ENCODE results near the gene SPATA16. TPM values are rescaled to one million over a fixed set of nuclear protein-coding genes. Genes with fewer than 3 reads are reported as not detected.

Gene SPATA16
- polyA plus RNA-seq, 3 donors, result not detected

DNA sequence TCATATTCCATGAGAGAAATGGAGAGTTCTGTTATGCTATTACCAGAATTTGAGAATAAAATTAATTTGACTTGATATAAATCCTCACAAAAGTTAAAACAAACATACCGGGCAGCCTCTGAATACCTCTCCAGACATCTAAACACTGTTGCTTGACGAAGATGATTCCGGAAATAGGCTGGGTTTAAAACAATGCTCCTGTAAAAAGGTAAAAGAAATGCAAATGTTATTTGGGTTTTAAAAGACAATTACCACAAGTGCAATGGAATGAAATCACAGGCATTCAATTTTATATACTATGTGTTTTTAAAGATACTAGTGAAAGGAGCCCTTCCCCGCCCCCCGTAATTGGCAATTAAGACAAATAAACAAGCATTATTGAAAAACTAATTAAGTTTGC is 121.7 kb downstream of the SPATA16 start:
- 89 to 95% (median 91%) methylated on average over 5 of the region's 5 CpGs for WGBS, 3 donors

DNA sequence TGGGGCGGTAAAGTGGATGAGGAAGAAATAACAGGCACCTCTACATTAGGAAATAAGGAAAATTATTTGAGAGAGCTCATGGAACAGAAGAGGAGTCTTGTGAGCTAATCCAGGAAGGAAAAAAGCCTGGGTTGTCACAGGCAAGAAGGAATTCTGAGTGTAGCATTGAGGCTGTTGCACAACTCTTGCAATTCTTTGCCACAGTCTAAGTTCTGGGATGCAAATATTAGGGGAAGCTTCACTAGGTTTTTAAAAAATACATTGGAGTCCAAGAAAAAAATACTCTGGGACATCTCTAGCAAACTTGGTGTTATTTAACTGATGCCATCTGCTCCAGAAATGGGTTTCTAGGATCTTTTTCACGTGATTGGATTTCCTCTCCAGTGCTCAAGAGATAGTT is 122.3 kb downstream of the SPATA16 start:
- H3K27ac ChIP-seq (ENCODE audit: low read depth, low read length), result no peak overlapping the region
- 69 to 73% (median 72%) methylated on average over 2 of the region's 2 CpGs for WGBS, 3 donors

More for the DNA sequence above, 121.7 kb downstream of the SPATA16 start:
- no peak overlapping the region for H3K27ac ChIP-seq (ENCODE audit: low read depth, low read length)

DNA sequence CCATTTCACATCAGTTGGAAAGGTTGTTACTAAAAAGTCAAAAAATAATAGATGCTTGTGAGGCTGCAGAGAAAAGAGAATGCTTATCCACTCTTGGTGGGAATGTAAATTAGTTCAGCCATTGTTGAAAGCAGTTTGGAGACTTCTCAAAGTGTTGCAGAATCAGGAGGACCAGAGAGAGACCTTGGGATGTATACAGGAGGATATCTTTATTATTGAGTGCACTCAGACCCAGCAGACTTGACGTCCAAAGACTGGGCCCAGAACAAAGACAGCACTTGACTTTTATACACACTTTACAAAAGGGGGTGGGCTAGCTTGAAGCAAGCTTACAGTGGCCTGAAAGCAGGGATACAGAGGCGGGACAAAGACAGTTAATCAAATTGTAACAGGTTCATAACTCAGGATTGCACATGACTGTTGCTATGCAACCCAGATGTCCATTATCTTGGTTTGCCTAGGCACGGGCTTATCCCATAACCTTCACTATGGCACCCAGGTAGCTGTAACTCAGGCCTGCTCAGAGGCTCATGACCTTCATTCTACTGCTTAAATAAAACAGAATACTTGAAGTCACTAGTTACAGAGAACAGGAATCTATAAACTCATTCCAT is 127.7 kb downstream of the SPATA16 start:
- no peak overlapping the region for H3K27ac ChIP-seq (ENCODE audit: low read depth, low read length)
- 52 to 69% (median 54%) methylated on average over 3 of the region's 3 CpGs for WGBS, 3 donors

- 97 to 98% (median 97%) methylated on average over 6 of the region's 6 CpGs for WGBS, 3 donors
- no peak overlapping the region for H3K27ac ChIP-seq (ENCODE audit: low read depth, low read length)
These were observed 131.6 kb downstream of the SPATA16 start for GRCh38 chr3:173009410-173009809.

GRCh38 chr3:173008978-173009377 is 132.1 kb downstream of the SPATA16 start:
- H3K27ac ChIP-seq (ENCODE audit: low read depth, low read length), result no peak overlapping the region
- WGBS, 3 donors, result 84 to 92% (median 88%) methylated on average over 3 of the region's 3 CpGs

DNA sequence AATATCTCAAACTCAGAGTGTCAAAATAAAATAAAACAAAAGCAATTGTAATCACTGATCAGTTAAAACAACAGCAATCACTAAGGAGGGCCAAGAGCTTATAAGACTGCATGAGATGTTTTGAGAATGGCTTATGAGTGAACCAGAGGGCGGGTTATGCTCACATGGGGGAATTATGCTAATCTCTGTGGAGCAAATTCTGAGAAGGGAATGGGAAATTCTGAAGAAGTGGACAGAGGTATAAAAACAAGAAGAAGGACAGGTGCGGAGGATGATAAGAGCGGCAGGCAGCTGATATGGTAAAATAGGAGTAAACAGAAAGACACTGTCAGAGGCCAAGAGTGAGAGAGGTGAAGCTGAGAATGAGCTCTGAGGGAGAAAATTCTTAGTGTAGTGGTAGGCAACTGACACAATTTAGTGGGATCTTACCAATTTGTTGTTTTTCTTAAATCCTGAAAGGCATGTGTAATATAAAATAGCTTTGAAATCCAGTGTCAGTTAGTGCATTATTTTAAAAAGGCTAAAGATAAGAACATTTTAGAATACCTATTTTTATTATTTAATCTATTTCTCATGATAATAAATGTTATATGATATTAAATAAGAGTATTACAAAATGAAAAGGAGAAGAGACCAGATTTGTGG is 133.8 kb downstream of the SPATA16 start:
- H3K27ac ChIP-seq (ENCODE audit: low read depth, low read length), result no peak overlapping the region
- 40 to 72% (median 69%) methylated on average over 3 of the region's 3 CpGs for WGBS, 3 donors

DNA sequence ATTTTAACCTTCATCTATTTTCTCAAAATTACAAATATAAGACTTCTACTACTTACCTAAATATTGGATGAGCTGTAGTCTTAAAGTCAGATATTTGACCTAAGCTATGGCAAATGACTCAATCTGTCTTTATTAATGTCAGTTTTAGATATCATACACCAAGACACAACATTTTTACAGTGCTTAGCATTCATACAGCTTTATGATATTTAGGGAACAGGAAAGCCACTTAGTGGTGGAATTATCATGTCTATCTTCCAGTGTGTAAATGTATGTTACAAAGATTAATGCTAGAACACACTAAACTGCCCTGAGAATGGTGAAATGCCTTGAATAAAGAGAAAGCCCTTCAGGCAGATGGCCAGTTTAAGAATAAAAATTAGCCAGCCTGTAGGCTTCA is 135.0 kb downstream of the SPATA16 start:
- H3K27ac ChIP-seq (ENCODE audit: low read depth, low read length), result no peak overlapping the region

- H3K27ac ChIP-seq (ENCODE audit: low read depth, low read length), result no peak overlapping the region
- WGBS, 3 donors, result 77 to 87% (median 84%) methylated on average over 6 of the region's 6 CpGs
These were observed 136.4 kb downstream of the SPATA16 start for GRCh38 chr3:173004681-173005080.

- H3K27ac ChIP-seq (ENCODE audit: low read depth, low read length), result no peak overlapping the region
- WGBS, 3 donors, result 77 to 86% (median 79%) methylated on average over 3 of the region's 3 CpGs
These were observed 137.1 kb downstream of the SPATA16 start for GRCh38 chr3:173003956-173004355.

- no peak overlapping the region for H3K27ac ChIP-seq (ENCODE audit: low read depth, low read length)
- 67 to 95% (median 82%) methylated on average over 2 of the region's 2 CpGs for WGBS, 3 donors
These were observed 137.6 kb downstream of the SPATA16 start for GRCh38 chr3:173003471-173003870.

GRCh38 chr3:173001622-173002021 is 139.4 kb downstream of the SPATA16 start:
- no peak overlapping the region for H3K27ac ChIP-seq (ENCODE audit: low read depth, low read length)

- no peak overlapping the region for H3K27ac ChIP-seq (ENCODE audit: low read depth, low read length)
These were observed 140.5 kb downstream of the SPATA16 start for GRCh38 chr3:173000553-173000952.

DNA sequence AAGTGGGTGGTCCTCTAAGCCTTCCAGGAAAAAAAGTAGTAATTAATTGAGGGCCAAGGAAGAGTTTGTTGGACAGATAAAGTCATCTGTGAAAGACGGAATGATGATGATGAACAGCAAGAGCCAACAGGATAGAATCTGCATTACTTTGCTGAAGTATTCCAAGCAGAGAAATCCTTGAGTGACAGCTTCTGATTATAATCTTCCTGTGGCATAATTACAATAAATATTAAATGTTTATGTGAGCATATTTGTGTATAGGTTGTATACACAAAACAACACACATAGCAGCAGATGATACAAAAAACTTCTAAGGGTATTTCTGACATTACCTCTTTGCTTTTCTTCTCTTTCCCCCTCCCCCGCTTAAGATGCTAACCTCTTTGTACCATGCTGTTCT is 147.6 kb downstream of the SPATA16 start:
- WGBS, 3 donors, result 81 to 86% (median 83%) methylated on average over 2 of the region's 2 CpGs
- H3K27ac ChIP-seq (ENCODE audit: low read depth, low read length), result no peak overlapping the region

DNA sequence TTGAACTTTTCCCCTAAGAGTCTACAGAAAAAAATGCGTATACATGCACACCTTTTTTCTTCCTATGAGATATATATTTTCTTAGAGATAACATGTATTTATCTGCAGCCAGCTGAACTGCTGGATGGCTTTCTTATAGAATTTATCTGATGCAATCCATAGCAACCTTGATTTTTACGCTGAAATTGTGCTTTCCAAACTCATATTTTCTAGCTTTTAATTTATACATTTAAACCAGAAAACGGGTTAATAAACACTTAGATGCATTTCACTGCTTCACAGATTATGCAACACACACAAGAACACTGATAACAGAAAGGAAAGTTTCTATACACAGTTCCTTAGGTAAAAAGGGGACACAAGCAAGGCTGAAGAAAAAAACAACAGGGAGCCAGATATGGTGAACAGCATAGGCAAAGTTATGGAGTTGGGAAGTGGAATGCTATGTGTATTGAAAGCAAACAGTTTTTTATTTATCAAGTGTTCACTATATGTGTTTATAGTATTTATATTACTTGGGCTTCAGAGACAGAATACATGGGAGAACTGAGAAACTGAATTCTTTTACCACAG is 149.5 kb downstream of the SPATA16 start:
- H3K27ac ChIP-seq (ENCODE audit: low read depth, low read length), result no peak overlapping the region
- 48 to 78% (median 78%) methylated on average over 3 of the region's 3 CpGs for WGBS, 3 donors

DNA sequence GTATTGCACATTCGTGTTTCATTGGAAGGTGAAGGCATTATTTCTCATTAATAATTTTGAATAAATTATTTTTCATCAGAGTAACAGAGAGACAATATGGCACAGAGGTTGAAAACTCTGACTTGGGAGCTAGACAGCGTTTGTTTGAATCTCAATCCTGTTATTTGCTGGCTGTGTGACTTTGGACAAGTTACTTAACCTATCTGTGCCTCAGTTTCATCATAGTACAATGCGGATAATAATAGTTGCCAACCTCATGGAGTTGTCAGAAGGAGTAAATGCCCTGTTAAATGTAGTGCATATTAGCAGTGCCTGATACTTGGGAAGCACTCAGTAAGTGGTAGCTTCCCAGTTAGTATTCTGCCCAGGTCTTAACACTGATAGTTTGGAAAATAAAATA is 151.7 kb downstream of the SPATA16 start:
- 81 to 91% (median 89%) methylated on average over 3 of the region's 3 CpGs for WGBS, 3 donors

GRCh38 chr3:172987273-172987672 is 153.8 kb downstream of the SPATA16 start:
- no peak overlapping the region for H3K27ac ChIP-seq (ENCODE audit: low read depth, low read length)
- WGBS, 3 donors, result 49 to 59% (median 52%) methylated on average over 3 of the region's 3 CpGs

More for the DNA sequence above, 151.7 kb downstream of the SPATA16 start:
- no peak overlapping the region for H3K27ac ChIP-seq (ENCODE audit: low read depth, low read length)

DNA sequence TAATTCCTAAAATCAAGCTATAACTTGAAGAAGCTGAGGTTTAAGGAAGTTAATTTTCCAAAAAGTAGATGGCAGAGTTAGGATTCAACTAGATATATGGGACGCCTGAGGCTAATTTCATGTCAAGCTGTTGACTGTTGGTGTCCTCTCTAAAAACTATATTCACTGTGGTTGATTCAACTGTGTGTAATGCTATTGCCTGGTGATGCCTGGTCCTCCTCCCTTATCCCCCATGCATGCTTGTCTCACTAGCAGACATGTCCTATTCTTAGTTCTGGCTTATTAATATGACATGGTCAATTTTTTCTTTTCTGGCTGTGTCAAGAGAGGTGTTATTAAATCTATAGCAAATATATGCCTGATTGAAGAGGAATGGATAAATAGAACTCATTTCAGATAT is 156.1 kb downstream of the SPATA16 start:
- H3K27ac ChIP-seq (ENCODE audit: low read depth, low read length), result no peak overlapping the region
- 78 to 100% (median 92%) methylated on average over 1 of the region's 1 CpG for WGBS, 3 donors

DNA sequence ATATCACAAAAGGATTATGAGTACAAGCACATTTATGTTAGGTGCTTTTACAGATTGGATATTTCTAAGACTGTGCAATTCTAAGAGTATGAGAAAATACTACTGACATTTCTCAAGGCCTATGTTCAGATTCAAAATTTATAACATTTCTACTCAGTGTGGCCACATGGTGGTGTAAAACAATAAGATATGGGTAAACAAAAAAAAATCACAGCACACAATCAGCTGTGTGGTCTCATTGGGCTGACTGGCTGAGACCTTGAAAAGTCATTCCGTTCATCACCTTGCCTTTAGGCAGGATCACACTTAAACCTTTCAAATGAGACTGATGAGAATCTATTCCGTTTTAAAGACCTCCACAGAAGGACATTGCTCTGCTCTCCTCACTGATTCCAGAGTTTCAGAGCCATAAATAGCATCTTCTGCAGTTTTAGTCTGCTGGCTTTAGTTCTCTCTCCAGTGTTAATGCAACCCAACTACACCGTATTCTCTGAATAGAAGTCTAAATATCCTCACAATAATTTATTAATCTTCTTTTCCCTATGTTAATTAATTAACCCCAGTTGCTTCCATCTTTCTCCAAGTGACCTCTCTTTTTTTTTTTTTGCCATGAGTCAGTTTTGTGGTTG is 158.2 kb downstream of the SPATA16 start:
- no peak overlapping the region for H3K27ac ChIP-seq (ENCODE audit: low read depth, low read length)
- WGBS, 3 donors, result 39 to 66% (median 64%) methylated on average over 3 of the region's 3 CpGs

GRCh38 chr3:172981407-172981983 is 159.5 kb downstream of the SPATA16 start:
- 78 to 83% (median 81%) methylated on average over 3 of the region's 3 CpGs for WGBS, 3 donors
- no peak overlapping the region for H3K27ac ChIP-seq (ENCODE audit: low read depth, low read length)

All from adipose tissue (tissue), 3 donors.